ENCODE measurements around the gene GNE. TPM values are rescaled to one million over a fixed set of nuclear protein-coding genes. Genes with fewer than 3 reads are reported as not detected.

The GNE gene
- total and polyA plus RNA-seq, 2 experiments from 2014 or later: 2.2 to 15.7 TPM

GRCh38 chr9:36218411-36218901 lies 39.8 kb downstream of the GNE start:
- no peak overlapping the region for H3K27ac Mint-ChIP-seq
- H3K9me3 Mint-ChIP-seq: no peaks in the 10 kb centered on the region; the same call in 2 of the 3 replicates
- H3K36me3 Mint-ChIP-seq (ENCODE audit: low read depth): peaks cover 54% of the 10 kb centered on the region
- Histone ChIP-seq H4K20me1 (replicated peaks; ENCODE audit: insufficient read depth) (peaks cover 12% of the 10 kb centered on the region), H3F3A (replicated peaks; ENCODE audit: low read depth) (no peaks in the 10 kb centered on the region), H3K4me2 (no peak overlapping the region), H3K79me2 (replicated peaks; ENCODE audit: insufficient read depth) (0 out of 2 replicates have a peak, but pooled peaks cover 9% of the 10 kb centered on the region), H2AFZ (no peak overlapping the region), H3K27me3 (ENCODE audit: insufficient read depth) (no peaks in the 10 kb centered on the region), H3K4me3 (no peak overlapping the region), H3K27ac (ENCODE audit: low read depth) (no peak overlapping the region), H3K36me3 (ENCODE audit: insufficient read depth) (peaks cover 4% of the 10 kb centered on the region), H3K9me2 (ENCODE audit: insufficient read depth) (no peaks in the 10 kb centered on the region), H3K4me1 (ENCODE audit: insufficient read depth) (no peaks in the 10 kb centered on the region)
- no peak for ATAC-seq
- TF ChIP-seq JUNB (IDR thresholded peaks at IDR 0.05; ENCODE audit: unreplicated experiment): no peak
- TF ChIP-seq ZNF462 (CRISPR knock-in tag; IDR thresholded peaks at IDR 0.05): no peak
- TF ChIP-seq STAT1 (IDR thresholded peaks at IDR 0.05; ENCODE audit: unreplicated experiment): no peak
- TF ChIP-seq ETS1 (IDR thresholded peaks at IDR 0.05): no peak
- no peak for TF ChIP-seq EZH2phosphoT487 (IDR thresholded peaks at IDR 0.05; ENCODE audit: unreplicated experiment)
- no peak for TF ChIP-seq ZNF114 (CRISPR knock-in tag; IDR thresholded peaks at IDR 0.05)
- no peak for TF ChIP-seq CREB1 (CRISPR knock-in tag; IDR thresholded peaks at IDR 0.05; ENCODE audit: low read depth)
- no peak for TF ChIP-seq CTCF (conservative IDR thresholded peaks at IDR 0.05; ENCODE audit: low read depth in 2 of 2)
- no peak for TF ChIP-seq REST (IDR thresholded peaks at IDR 0.05; ENCODE audit: unreplicated experiment)
- TF ChIP-seq NANOG (IDR thresholded peaks at IDR 0.05; ENCODE audit: borderline replicate concordance): no peak
- no peak for TF ChIP-seq EZH2 (IDR thresholded peaks at IDR 0.05; ENCODE audit: low read depth, unreplicated experiment)
- no peak for TF ChIP-seq POLR2AphosphoS5 (IDR thresholded peaks at IDR 0.05; ENCODE audit: low read depth)
- TF ChIP-seq ZNF331 (CRISPR knock-in tag; IDR thresholded peaks at IDR 0.05; ENCODE audit: low read depth): no peak
- H3K4me1 Mint-ChIP-seq: no peaks in the 10 kb centered on the region
- peaks cover 14% of the 10 kb centered on the region for H3K27me3 Mint-ChIP-seq (ENCODE audit: insufficient read depth, low read depth, poor library complexity)
- DNase-seq (ENCODE audit: low spot score): no peak
- no peak overlapping the region for H3K4me3 Mint-ChIP-seq

All from GM23338 (cell line).